ENCODE results near the gene C2CD2.

DNA sequence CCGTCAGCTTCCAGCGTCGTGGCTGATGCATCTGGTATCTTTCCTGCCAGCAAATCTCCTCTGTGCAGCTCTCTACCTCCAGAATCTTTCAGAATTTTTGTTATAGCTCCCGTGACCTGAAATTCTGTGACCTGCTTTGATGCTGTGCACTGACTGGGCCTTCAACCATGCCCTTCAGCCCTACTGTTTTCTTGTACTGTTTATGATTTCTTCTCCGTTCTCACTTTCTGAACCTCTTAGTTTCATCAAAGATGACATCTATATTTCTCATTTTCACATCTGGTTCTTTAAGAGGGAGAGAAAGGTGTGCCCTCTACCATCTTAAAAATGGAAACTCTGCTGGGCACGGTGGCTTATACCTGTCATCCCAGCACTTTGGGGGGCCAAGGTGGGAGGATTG lies 80.4 kb downstream of the C2CD2 start:
- TF ChIP-seq CTCF (conservative IDR thresholded peaks at IDR 0.05; ENCODE audit: low read depth, low read length) (no peak), EZH2 (IDR thresholded peaks at IDR 0.05; ENCODE audit: borderline replicate concordance, low read depth, low read length, poor library complexity, severe bottlenecking) (no peak)
